GM23248 (cell line): Measurements from ENCODE around the gene FAM76A. TPM values are rescaled to one million over a fixed set of nuclear protein-coding genes. Genes with fewer than 3 reads are reported as not detected.

Source experiments
- DNase-seq: peaks from one replicate; pipeline ENCODE4 v3.0.0-alpha.2; 2015
- H2AFZ ChIP-seq: fragments of 200-600 bp; sonication (generic); 2 replicates; pipeline ENCODE4 v1.6.1; 2016; ENCODE audit warnings: antibody characterized with exemption
- H3F3A ChIP-seq: fragments of 200-600 bp; sonication (generic); 2 replicates; pipeline ENCODE4 v1.6.1; 2016; ENCODE audit warnings: mild to moderate bottlenecking, antibody characterized with exemption, mixed run types; ENCODE audit not compliant: insufficient read depth
- H3K27ac ChIP-seq: fragments of 200-600 bp; sonication (generic); 2 replicates; pipeline ENCODE4 v1.5.1; 2016; ENCODE audit warnings: mild to moderate bottlenecking
- H3K27me3 ChIP-seq: fragments of 200-600 bp; sonication (generic); replicated peaks from 2 replicates; pipeline ENCODE4 v1.6.1; 2016; ENCODE audit warnings: mild to moderate bottlenecking; ENCODE audit not compliant: insufficient read depth
- H3K36me3 ChIP-seq: fragments of 200-600 bp; sonication (generic); 2 replicates; pipeline ENCODE4 v1.6.1; 2016; ENCODE audit warnings: low read depth, mild to moderate bottlenecking
- H3K4me1 ChIP-seq: fragments of 200-600 bp; sonication (generic); 2 replicates; pipeline ENCODE4 v1.6.1; 2016; ENCODE audit warnings: mild to moderate bottlenecking; ENCODE audit not compliant: insufficient read depth
- H3K4me2 ChIP-seq: fragments of 200-600 bp; sonication (generic); one replicate; pipeline ENCODE4 v1.6.1; 2016; ENCODE audit warnings: mild to moderate bottlenecking; ENCODE audit not compliant: unreplicated experiment
- H3K4me3 ChIP-seq: fragments of 200-600 bp; sonication (generic); 2 replicates; pipeline ENCODE4 v1.5.1; 2016; ENCODE audit warnings: mild to moderate bottlenecking
- H3K79me2 ChIP-seq: fragments of 200-600 bp; sonication (generic); 2 replicates; pipeline ENCODE4 v1.6.1; 2016; ENCODE audit warnings: mild to moderate bottlenecking; ENCODE audit not compliant: insufficient read depth
- H3K9ac ChIP-seq: fragments of 200-600 bp; sonication (generic); 2 replicates; pipeline ENCODE4 v1.6.1; 2016; ENCODE audit warnings: mild to moderate bottlenecking
- H3K9me2 ChIP-seq: fragments of 200-600 bp; sonication (generic); 2 replicates; pipeline ENCODE4 v1.6.1; 2016; ENCODE audit warnings: mixed run types, mild to moderate bottlenecking, moderate library complexity; ENCODE audit not compliant: insufficient read depth
- H3K9me3 ChIP-seq: fragments of 200-600 bp; sonication (generic); one replicate; pipeline ENCODE4 v1.6.1; 2017; ENCODE audit warnings: low read depth
- H4K20me1 ChIP-seq: fragments of 200-600 bp; sonication (generic); 2 replicates; pipeline ENCODE4 v1.6.0; 2016; ENCODE audit not compliant: insufficient read depth
- EZH2 ChIP-seq: fragments of 200-600 bp; sonication (generic); IDR thresholded peaks from 2 replicates; pipeline ENCODE4 v1.6.1; 2018; ENCODE audit warnings: antibody characterized with exemption, mild to moderate bottlenecking; ENCODE audit not compliant: insufficient read depth, poor library complexity, severe bottlenecking
- EZH2phosphoT487 ChIP-seq: fragments of 200-600 bp; sonication (generic); IDR thresholded peaks from 2 replicates; pipeline ENCODE4 v1.6.1; 2018; ENCODE audit warnings: antibody characterized with exemption, moderate library complexity, mild to moderate bottlenecking, low read depth; ENCODE audit not compliant: insufficient read depth
- WGBS, 2 experiments: methylation state at CpG; one replicate each; pipeline ENCODE4 v1.1.6; 2015 to 2017; ENCODE audit warnings: low lambda C conversion rate in 2 of 2, low coverage in 1 of 2; ENCODE audit errors: missing lambda C conversion rate in 2 of 2; 5-methylcytosine and 5-hydroxymethylcytosine counted together
- in situ Hi-C: fragments of 300-500 bp; cut with MboI; formaldehyde crosslinking; loops from 2 replicates; pipeline ENCODE4 v1.15.0; 2020
- polyA plus RNA-seq: library from polyadenylated mRNA; unstranded; fragments of >200 nt; fragmentation: Nextera tagmentation; extraction: Ambion mirVana; gene quantifications from 2 replicates; pipeline ENCODE4 v1.2.1, GENCODE V29; 2016
- total RNA-seq: library from RNA; depleted of rRNA; stranded (reverse); fragments of >200 nt; shearing (Covaris generic); gene quantifications from 2 replicates; pipeline ENCODE4 v1.2.3, GENCODE V29; 2014

The FAM76A gene
- total and polyA plus RNA-seq, 2 experiments from 2014 or later = 6.9 to 10.2 TPM

DNA sequence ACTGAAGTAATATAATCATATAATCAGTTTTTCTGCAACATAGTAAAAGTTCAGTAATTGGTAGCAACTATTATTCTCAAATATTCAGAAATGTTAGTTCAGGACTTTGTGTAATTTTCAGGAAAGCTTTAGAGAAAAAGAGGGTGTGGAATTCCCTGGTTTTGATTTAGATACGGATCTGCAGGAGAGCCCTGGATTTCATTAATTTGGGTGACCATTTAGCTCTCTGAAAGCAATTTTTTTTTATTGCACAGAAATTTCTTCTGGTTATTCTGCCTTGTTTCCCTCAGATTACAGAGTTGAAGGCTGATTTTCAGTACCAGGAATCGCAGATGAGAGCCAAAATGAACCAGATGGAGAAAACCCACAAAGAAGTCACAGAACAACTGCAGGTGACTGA lies 33.5 kb downstream of the FAM76A start:
- in situ Hi-C loops = no loop called here
- no peak for DNase-seq
- 64 to 68% methylated on average over 2 of the region's 2 CpGs for WGBS, 2 experiments

DNA sequence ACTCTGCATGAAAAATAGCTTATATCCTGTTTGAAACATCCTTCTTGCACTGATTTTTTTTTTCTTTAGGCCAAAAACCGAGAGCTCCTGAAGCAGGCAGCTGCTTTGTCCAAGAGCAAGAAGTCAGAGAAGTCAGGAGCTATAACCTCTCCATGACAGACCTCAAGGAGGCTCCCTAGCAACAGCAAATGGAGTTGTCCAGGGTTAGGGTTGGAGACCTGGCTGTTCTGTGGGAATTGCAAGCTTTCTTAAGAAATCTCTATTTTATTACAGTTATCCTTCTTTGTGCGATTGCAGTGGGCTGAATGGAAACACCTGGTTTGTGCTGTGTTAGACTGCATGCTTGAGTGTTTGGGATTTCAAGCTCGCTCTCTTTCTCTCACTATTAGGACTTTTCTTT lies 34.7 kb downstream of the FAM76A start:
- Histone ChIP-seq H2AFZ (no peak overlapping the region), H3K9me2 (no peaks in the 10 kb centered on the region), H3K4me3 (no peak overlapping the region), H3K27ac (no peak overlapping the region), H3K4me1 (no peaks in the 10 kb centered on the region), H3K9me3 (no peaks in the 10 kb centered on the region), H3K9ac (no peak overlapping the region), H3F3A (no peaks in the 10 kb centered on the region), H3K36me3 (peaks cover 4% of the 10 kb centered on the region), H3K27me3 (no peaks in the 10 kb centered on the region), H4K20me1 (no peaks in the 10 kb centered on the region), H3K79me2 (no peaks in the 10 kb centered on the region), H3K4me2 (no peak overlapping the region)
- DNase-seq = no peak
- TF ChIP-seq EZH2 (no peak), EZH2phosphoT487 (no peak)
- in situ Hi-C loops = no loop called here
- 68 to 73% methylated on average over 3 of the region's 3 CpGs for WGBS, 2 experiments

More for the DNA sequence above, 33.5 kb downstream of the FAM76A start:
- H3K9me3 ChIP-seq = no peaks in the 10 kb centered on the region
- no peak overlapping the region for H3K9ac ChIP-seq
- peaks cover 4% of the 10 kb centered on the region for H3K36me3 ChIP-seq
- H3K79me2 ChIP-seq = no peaks in the 10 kb centered on the region
- H2AFZ ChIP-seq = no peak overlapping the region
- H3K4me3 ChIP-seq = no peak overlapping the region
- H3K4me2 ChIP-seq = no peak overlapping the region
- H4K20me1 ChIP-seq = no peaks in the 10 kb centered on the region
- no peaks in the 10 kb centered on the region for H3K4me1 ChIP-seq
- TF ChIP-seq EZH2 = no peak
- no peak for TF ChIP-seq EZH2phosphoT487
- no peaks in the 10 kb centered on the region for H3K9me2 ChIP-seq
- H3K27ac ChIP-seq = no peak overlapping the region
- no peaks in the 10 kb centered on the region for H3K27me3 ChIP-seq
- H3F3A ChIP-seq = no peaks in the 10 kb centered on the region

DNA sequence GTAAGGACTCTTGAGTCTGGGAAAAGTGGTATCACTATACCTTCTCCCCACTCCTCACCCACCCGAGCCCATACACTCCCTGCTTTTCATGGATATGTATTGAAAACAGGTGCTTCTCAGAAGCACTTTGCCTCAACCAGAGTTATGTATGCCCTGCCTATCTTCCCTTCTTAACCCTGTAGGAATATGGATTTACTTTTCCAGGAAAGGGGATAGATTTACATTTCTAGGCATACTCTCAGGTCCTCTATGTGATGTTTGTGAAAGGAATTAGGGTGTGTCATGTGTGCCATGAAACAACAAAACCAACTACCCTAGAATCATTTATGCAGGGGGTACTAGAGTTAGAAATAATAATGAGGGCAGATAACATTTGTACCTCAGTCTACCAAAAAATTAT lies 36.3 kb downstream of the FAM76A start:
- TF ChIP-seq EZH2phosphoT487 (no peak), EZH2 (no peak)
- no peaks in the 10 kb centered on the region for H3F3A ChIP-seq
- no peak for DNase-seq
- no peak overlapping the region for H2AFZ ChIP-seq
- H3K9ac ChIP-seq = no peak overlapping the region
- WGBS, 2 experiments = 13 to 31% methylated on average over 1 of the region's 1 CpG
- H3K4me3 ChIP-seq = no peak overlapping the region
- in situ Hi-C loops = no loop called here
- H3K27me3 ChIP-seq = no peaks in the 10 kb centered on the region
- H4K20me1 ChIP-seq = no peaks in the 10 kb centered on the region
- H3K4me1 ChIP-seq = no peaks in the 10 kb centered on the region
- H3K4me2 ChIP-seq = no peak overlapping the region
- H3K9me2 ChIP-seq = no peaks in the 10 kb centered on the region
- H3K79me2 ChIP-seq = no peaks in the 10 kb centered on the region
- H3K9me3 ChIP-seq = no peaks in the 10 kb centered on the region
- H3K27ac ChIP-seq = no peak overlapping the region
- H3K36me3 ChIP-seq = peaks cover 4% of the 10 kb centered on the region

GRCh38 chr1:27763358-27763757 lies 37.6 kb downstream of the FAM76A start:
- H3K27ac ChIP-seq = no peak overlapping the region
- no peak for TF ChIP-seq EZH2phosphoT487
- TF ChIP-seq EZH2 = no peak
- no peaks in the 10 kb centered on the region for H4K20me1 ChIP-seq
- H3K27me3 ChIP-seq = no peaks in the 10 kb centered on the region
- H3K9me3 ChIP-seq = no peaks in the 10 kb centered on the region
- H3F3A ChIP-seq = no peaks in the 10 kb centered on the region
- H3K9ac ChIP-seq = no peak overlapping the region
- no peak overlapping the region for H3K4me3 ChIP-seq
- no peaks in the 10 kb centered on the region for H3K4me1 ChIP-seq
- H3K9me2 ChIP-seq = no peaks in the 10 kb centered on the region
- 95 to 96% methylated on average over 4 of the region's 4 CpGs for WGBS, 2 experiments
- H3K4me2 ChIP-seq = no peak overlapping the region
- no peaks in the 10 kb centered on the region for H3K79me2 ChIP-seq
- H3K36me3 ChIP-seq = peaks cover 4% of the 10 kb centered on the region
- in situ Hi-C loops = no loop called here
- H2AFZ ChIP-seq = no peak overlapping the region
- no peak for DNase-seq

DNA sequence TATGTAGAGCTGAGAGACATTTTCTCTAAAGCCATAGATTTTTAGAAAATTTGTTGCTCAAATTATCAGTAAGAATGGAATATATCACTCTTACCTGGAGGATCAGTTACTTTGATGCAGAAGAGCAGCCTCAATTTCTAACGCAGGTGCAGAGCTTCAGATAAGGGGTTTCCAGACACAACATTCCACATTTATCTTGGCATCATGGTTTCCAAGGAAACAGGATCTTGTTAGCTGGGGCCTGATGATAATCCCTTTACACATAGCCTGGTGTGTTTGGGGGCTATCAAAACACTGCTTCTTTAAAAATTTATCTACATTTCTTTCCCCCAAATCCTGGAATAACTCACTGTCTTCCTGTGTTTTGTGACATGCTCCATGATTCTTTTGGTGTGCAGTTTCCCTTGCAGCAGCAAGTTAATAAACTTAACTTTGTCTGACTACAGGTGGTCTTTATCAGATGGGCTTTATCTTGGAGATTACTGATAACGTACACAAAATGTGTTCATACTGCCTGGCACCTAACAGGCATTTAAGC lies 44.6 kb downstream of the FAM76A start:
- no peaks in the 10 kb centered on the region for H3K9me3 ChIP-seq
- no peak for DNase-seq
- H3K79me2 ChIP-seq = peaks cover 23% of the 10 kb centered on the region
- in situ Hi-C loops = no loop called here
- no peak overlapping the region for H3K4me3 ChIP-seq
- H3K27me3 ChIP-seq = no peaks in the 10 kb centered on the region
- no peak overlapping the region for H3K4me2 ChIP-seq
- H4K20me1 ChIP-seq = no peaks in the 10 kb centered on the region
- H3K9me2 ChIP-seq = no peaks in the 10 kb centered on the region
- H3K27ac ChIP-seq = no peak overlapping the region
- no peaks in the 10 kb centered on the region for H3K36me3 ChIP-seq
- no peak overlapping the region for H3K9ac ChIP-seq
- H3K4me1 ChIP-seq = peaks cover 17% of the 10 kb centered on the region
- peaks cover 18% of the 10 kb centered on the region for H3F3A ChIP-seq
- WGBS, 2 experiments = 84 to 89% methylated on average over 2 of the region's 2 CpGs
- TF ChIP-seq EZH2 = no peak
- TF ChIP-seq EZH2phosphoT487 = no peak
- no peak overlapping the region for H2AFZ ChIP-seq
